GM15510 (cell line): Measurements from ENCODE around the gene SMAD5.

Experiments used
- POLR2A ChIP-seq: IDR thresholded peaks from 3 replicates; pipeline ENCODE4 v1.6.1; 2011; ENCODE audit warnings: borderline replicate concordance; ENCODE audit not compliant: insufficient read length; ENCODE audit errors: extremely low read depth

The SMAD5 gene

DNA sequence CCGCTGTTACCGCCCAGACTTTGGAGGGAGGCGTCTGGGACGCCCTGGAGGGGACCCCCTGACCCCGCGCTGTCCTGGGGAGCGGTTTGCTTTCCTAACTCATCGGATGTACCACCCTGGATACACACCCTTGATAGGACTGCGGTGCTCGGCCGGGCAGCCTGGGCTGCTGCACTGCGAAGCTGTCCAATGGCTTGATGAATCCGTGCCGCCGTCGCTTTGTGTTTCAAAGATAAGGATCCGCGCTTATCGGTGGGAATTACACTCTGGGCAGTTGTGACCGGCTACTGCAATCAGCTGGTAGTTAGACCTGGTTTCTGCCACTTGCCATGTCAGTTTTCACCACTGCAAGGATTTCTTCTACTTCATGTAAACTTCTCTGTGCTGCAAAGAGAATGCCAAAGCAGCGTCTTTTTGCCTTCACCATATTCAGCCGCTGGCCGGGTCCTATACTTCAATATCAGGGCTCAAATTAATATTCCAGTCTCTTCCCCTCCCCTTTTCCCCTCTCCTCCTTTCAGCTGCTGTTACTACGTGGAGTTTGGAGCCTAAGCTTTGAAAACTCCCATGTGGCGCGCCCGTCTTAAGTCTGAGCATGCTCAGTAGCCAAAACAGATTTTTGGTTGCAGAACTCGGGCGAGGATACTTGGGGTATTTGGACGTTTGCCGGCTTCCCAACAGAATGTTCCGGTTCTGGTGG, 727 bp downstream of the SMAD5 start:
- TF ChIP-seq POLR2A, result no peak

GRCh38 chr5:136133922-136134379, 1.3 kb downstream of the SMAD5 start:
- no peak for TF ChIP-seq POLR2A

DNA sequence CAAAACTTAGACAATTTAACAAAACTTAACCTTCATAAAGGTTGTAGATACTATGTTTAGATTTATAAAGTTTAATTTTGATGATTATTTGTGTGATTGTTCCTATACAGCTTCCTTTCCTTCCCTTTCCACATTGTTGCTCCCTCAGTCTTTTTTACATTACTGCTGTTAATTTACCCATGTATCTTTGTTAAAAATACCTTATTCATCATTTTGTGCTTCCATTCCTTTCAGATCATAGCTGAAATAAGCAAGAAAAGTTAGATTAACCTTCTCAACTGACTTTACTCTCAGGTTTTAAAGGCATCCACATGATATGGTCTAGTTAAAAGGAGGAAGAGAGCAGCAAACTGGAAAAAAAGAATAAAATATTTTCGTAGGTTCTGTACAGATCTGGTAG, 2.0 kb downstream of the SMAD5 start:
- no peak for TF ChIP-seq POLR2A

- no peak for TF ChIP-seq POLR2A
These were observed 2.9 kb downstream of the SMAD5 start for GRCh38 chr5:136135536-136135935.

DNA sequence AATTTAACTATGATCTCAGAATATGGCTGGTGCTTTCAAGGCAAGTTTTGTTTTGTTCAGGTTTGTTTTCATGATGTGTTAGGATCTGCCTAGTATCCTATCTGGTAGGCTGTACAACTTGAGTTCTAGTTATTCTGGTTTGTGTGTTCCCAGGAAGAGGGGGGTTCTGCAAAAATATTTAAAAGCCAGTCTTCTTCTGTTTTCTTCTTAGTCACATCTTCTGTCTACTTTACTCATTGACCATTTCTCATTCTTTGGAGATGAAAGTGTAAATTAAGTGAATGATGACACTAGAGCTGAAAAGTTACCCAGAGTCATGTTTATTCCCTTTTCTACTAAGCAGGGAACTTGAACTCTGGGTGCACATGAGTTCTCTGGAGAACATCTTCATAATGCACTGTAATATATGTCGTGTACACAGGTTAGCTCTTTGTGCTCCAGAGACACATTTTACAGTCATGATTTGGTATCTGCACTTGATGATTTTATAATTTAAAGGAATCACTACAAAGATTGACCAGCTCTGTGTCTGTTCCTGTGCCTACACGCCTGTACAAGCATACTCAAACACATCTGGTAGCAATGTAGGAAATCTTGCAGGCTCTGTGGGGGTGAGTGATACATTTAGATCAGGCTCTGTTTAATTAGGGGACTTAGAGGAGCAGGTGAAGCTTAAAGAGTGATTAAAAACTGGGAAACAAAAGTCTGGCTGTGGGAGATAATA, 5.0 kb downstream of the SMAD5 start:
- TF ChIP-seq POLR2A, result no peak

DNA sequence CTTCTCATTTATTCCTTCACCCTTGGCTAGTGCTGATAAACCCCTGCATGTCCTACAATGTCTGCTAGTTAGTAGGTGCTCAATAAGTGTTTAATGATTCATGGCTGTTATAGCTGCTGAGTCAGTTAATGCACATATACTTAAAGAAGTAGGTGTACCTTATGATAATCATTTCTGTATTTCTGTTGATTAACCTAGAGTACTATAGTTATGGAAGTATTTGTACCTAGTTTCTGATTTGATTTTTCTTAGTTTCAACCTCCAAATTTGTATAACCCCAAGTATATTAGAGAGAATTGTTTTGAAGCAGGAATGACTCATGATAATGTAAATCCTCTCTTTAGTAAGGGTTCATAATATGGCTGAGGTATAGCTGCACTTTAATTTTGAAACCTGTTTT, 8.9 kb downstream of the SMAD5 start:
- TF ChIP-seq POLR2A, result no peak

- no peak for TF ChIP-seq POLR2A
These were observed 10.7 kb downstream of the SMAD5 start for GRCh38 chr5:136143312-136143711.

DNA sequence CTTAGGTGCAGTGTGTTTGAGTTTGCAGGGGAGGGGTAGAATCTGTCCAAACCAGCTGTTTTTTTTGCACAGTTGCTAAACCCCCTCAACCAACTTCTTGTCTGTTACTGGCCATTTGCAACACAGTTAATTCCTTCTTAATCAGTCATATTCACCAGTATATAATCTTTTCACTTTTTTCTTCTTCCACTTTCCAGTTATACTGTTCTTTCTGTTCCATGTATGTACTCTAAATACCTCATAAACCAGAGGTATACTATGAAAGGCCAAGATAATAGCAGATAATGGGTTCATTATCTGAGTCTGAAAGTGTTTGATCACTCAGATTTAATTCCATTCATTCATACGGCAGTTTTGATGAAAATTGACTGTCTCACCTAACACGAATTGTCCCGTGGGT, 11.1 kb downstream of the SMAD5 start:
- no peak for TF ChIP-seq POLR2A

DNA sequence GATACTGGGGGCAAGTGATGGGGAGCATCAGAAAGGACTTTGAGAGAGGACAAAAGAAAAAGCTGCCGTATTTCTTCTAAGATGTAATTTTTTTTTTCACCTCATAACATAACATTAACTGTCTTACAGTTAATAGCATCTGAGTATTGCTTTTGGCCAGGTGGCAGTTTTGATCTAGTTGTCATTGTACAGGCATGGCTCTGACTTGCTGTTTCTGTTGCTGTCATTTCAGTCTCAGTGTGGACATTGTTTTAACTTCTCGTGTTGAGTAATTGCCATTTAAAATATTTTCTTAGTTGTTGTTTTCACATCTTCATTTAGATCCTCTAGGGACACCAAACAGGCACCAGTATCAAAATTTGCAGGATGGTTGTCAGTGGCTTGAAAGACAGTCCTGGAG, 12.4 kb downstream of the SMAD5 start:
- no peak for TF ChIP-seq POLR2A

GRCh38 chr5:136146201-136146600, 13.6 kb downstream of the SMAD5 start:
- TF ChIP-seq POLR2A, result no peak

GRCh38 chr5:136147632-136148031, 15.0 kb downstream of the SMAD5 start:
- no peak for TF ChIP-seq POLR2A

- no peak for TF ChIP-seq POLR2A
These were observed 17.2 kb downstream of the SMAD5 start for GRCh38 chr5:136149891-136150290.

GRCh38 chr5:136153581-136154236, 21.1 kb downstream of the SMAD5 start:
- no peak for TF ChIP-seq POLR2A

DNA sequence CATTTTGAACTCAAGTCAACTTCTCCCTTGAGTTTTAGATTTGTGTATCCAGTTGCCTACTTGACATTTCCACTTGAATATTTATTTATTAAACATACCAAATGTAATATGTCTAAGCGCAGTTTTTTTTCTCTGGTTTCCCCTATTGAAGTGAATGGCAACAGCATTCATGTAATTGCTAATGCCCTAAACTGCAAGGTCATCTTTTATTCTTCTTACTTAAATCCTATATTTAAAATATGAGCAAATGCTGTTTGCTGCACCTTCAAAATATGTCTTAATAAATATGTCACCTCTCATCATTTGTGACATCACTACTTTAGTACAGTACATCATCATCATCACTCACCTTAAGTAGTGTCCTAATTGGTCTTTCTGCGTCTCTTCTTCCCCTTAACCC, 22.4 kb downstream of the SMAD5 start:
- TF ChIP-seq POLR2A, result no peak

GRCh38 chr5:136155761-136156160, 23.1 kb downstream of the SMAD5 start:
- TF ChIP-seq POLR2A, result no peak
